ENCODE results near the gene UFC1. TPM values are rescaled to one million over a fixed set of nuclear protein-coding genes. Genes with fewer than 3 reads are reported as not detected.

UFC1 gene
- polyA plus RNA-seq, 1 donor from 2014 or later = 104 TPM

DNA sequence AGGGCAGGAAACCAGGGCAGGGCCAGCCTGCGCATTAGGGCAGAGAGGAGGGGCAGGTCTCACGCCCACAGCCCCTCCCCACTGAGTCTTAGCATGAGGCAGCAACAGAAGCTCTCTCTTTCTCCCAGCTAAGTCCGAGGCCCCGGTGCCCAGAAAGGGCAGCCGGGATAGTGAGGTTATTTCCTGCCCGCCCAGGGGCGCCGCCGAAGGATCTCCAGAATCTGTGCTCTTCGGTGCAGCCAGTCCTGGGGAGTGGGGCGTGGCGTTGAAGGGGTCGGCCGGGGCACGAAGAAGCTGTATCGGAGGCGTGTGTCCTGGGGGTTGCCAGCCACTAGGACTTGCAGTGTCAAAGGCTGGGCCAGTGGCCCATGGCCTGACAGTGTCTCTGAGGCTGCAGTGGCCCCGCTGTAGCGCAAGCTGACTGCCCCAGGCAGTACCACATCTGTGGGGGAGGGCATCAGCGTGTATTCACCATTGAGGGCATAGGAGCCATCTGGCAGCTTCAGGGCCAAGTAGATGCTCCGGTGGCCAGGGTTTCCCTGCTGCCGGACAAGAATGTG, 37.3 kb downstream of the UFC1 start:
- Histone ChIP-seq H2AFZ (ENCODE audit: low read depth, low read length) (no peak overlapping the region), H3K9me2 (ENCODE audit: insufficient read depth, low read length) (no peaks in the 10 kb centered on the region), H3K79me2 (replicated peaks; ENCODE audit: insufficient read depth, low read length) (no peaks in the 10 kb centered on the region), H4K20me1 (ENCODE audit: insufficient read depth) (no peaks in the 10 kb centered on the region), H3K9ac (ENCODE audit: low read length) (no peak overlapping the region), H3F3A (ENCODE audit: insufficient read depth, low read length, poor library complexity, severe bottlenecking) (no peaks in the 10 kb centered on the region), H3K27me3 (ENCODE audit: insufficient read depth, low read depth, low read length) (no peaks in the 10 kb centered on the region), H3K9me3 (ENCODE audit: low read length) (no peaks in the 10 kb centered on the region), H3K4me2 (ENCODE audit: low read length) (no peak overlapping the region), H3K4me3 (ENCODE audit: low read length) (no peak overlapping the region), H3K36me3 (ENCODE audit: insufficient read depth, low read length) (no peaks in the 10 kb centered on the region), H3K27ac (ENCODE audit: low read length) (no peak overlapping the region)
- TF ChIP-seq EZH2 (IDR thresholded peaks at IDR 0.05; ENCODE audit: borderline replicate concordance, insufficient read depth, low read length, poor library complexity, severe bottlenecking) (no peak), EP300 (conservative IDR thresholded peaks at IDR 0.05; ENCODE audit: poor library complexity, severe bottlenecking) (no peak), RAD21 (conservative IDR thresholded peaks at IDR 0.05) (no peak), SMC3 (conservative IDR thresholded peaks at IDR 0.05; ENCODE audit: poor library complexity) (no peak)
- TF ChIP-seq, protein P1, sequence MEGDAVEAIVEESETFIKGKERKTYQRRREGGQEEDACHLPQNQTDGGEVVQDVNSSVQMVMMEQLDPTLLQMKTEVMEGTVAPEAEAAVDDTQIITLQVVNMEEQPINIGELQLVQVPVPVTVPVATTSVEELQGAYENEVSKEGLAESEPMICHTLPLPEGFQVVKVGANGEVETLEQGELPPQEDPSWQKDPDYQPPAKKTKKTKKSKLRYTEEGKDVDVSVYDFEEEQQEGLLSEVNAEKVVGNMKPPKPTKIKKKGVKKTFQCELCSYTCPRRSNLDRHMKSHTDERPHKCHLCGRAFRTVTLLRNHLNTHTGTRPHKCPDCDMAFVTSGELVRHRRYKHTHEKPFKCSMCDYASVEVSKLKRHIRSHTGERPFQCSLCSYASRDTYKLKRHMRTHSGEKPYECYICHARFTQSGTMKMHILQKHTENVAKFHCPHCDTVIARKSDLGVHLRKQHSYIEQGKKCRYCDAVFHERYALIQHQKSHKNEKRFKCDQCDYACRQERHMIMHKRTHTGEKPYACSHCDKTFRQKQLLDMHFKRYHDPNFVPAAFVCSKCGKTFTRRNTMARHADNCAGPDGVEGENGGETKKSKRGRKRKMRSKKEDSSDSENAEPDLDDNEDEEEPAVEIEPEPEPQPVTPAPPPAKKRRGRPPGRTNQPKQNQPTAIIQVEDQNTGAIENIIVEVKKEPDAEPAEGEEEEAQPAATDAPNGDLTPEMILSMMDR (IDR thresholded peaks at IDR 0.05; ENCODE audit: poor library complexity, severe bottlenecking) = no peak

DNA sequence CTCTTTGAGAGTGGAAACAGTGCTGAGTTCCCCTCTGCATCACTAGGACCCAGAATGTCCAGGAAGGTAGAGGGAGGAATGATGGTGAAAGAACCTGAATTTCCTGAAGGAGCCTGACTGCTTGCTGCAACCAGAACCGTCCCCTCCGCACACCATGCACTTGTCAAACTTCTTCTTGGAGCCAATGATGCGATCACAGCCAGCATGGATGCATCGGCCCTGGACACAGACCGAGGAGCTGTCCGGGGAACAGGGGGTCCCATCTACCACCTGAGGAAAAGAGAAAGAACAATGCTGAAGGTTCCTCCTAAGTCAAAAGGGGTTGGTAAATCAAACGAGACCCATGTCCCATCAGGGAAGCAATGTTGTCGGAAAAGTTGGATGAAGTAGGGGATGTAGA, 38.2 kb downstream of the UFC1 start:
- Histone ChIP-seq H3K9ac (ENCODE audit: low read length) (no peak overlapping the region), H3K27me3 (ENCODE audit: insufficient read depth, low read depth, low read length) (no peaks in the 10 kb centered on the region), H3K9me2 (ENCODE audit: insufficient read depth, low read length) (no peaks in the 10 kb centered on the region), H3K27ac (ENCODE audit: low read length) (no peak overlapping the region), H3F3A (ENCODE audit: insufficient read depth, low read length, poor library complexity, severe bottlenecking) (no peaks in the 10 kb centered on the region), H3K4me3 (ENCODE audit: low read length) (no peak overlapping the region), H4K20me1 (ENCODE audit: insufficient read depth) (no peaks in the 10 kb centered on the region), H3K79me2 (replicated peaks; ENCODE audit: insufficient read depth, low read length) (no peaks in the 10 kb centered on the region), H3K9me3 (ENCODE audit: low read length) (no peaks in the 10 kb centered on the region), H3K36me3 (ENCODE audit: insufficient read depth, low read length) (no peaks in the 10 kb centered on the region), H2AFZ (ENCODE audit: low read depth, low read length) (no peak overlapping the region), H3K4me2 (ENCODE audit: low read length) (no peak overlapping the region)
- TF ChIP-seq POLR2AphosphoS5 (IDR thresholded peaks at IDR 0.05) (no peak), SMC3 (conservative IDR thresholded peaks at IDR 0.05; ENCODE audit: poor library complexity) (no peak), RAD21 (conservative IDR thresholded peaks at IDR 0.05) (no peak), TAF1 (IDR thresholded peaks at IDR 0.05; ENCODE audit: low read depth) (no peak), MXI1 (conservative IDR thresholded peaks at IDR 0.05; ENCODE audit: poor library complexity, severe bottlenecking) (no peak), EP300 (conservative IDR thresholded peaks at IDR 0.05; ENCODE audit: poor library complexity, severe bottlenecking) (no peak), EZH2 (IDR thresholded peaks at IDR 0.05; ENCODE audit: borderline replicate concordance, insufficient read depth, low read length, poor library complexity, severe bottlenecking) (no peak)
- TF ChIP-seq, protein P2, sequence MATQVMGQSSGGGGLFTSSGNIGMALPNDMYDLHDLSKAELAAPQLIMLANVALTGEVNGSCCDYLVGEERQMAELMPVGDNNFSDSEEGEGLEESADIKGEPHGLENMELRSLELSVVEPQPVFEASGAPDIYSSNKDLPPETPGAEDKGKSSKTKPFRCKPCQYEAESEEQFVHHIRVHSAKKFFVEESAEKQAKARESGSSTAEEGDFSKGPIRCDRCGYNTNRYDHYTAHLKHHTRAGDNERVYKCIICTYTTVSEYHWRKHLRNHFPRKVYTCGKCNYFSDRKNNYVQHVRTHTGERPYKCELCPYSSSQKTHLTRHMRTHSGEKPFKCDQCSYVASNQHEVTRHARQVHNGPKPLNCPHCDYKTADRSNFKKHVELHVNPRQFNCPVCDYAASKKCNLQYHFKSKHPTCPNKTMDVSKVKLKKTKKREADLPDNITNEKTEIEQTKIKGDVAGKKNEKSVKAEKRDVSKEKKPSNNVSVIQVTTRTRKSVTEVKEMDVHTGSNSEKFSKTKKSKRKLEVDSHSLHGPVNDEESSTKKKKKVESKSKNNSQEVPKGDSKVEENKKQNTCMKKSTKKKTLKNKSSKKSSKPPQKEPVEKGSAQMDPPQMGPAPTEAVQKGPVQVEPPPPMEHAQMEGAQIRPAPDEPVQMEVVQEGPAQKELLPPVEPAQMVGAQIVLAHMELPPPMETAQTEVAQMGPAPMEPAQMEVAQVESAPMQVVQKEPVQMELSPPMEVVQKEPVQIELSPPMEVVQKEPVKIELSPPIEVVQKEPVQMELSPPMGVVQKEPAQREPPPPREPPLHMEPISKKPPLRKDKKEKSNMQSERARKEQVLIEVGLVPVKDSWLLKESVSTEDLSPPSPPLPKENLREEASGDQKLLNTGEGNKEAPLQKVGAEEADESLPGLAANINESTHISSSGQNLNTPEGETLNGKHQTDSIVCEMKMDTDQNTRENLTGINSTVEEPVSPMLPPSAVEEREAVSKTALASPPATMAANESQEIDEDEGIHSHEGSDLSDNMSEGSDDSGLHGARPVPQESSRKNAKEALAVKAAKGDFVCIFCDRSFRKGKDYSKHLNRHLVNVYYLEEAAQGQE (IDR thresholded peaks at IDR 0.05; ENCODE audit: borderline replicate concordance) = no peak
